ENCODE data around the gene HS3ST2. TPM values are rescaled to one million over a fixed set of nuclear protein-coding genes. Genes with fewer than 3 reads are reported as not detected.

The HS3ST2 gene
- total and polyA plus RNA-seq, 2 of the 8 experiments (the other 6 are each of a cell fraction or from before 2014, with no cell fraction given) = 1.7 to 3.7 TPM

GRCh38 chr16:22813223-22813947 lies 577 bp upstream of the HS3ST2 start (continued):
- TF ChIP-seq KDM4A (IDR thresholded peaks at IDR 0.05; ENCODE audit: low read depth, low read length, severe bottlenecking) (no peak), KDM1A (IDR thresholded peaks at IDR 0.05; ENCODE audit: borderline replicate concordance, low read length) (no peak), SP4 (IDR thresholded peaks at IDR 0.05; ENCODE audit: low read length) (no peak), HDAC2 (IDR thresholded peaks at IDR 0.05; ENCODE audit: borderline replicate concordance in 1 of 2, low read depth in 2 of 2, low read length in 2 of 2) (peak in 1 of 2 experiments; percentile 85; a peak in 2 of 4 replicates), CHD1 (IDR thresholded peaks at IDR 0.05; ENCODE audit: low read depth, low read length) (no peak), BACH1 (IDR thresholded peaks at IDR 0.05; ENCODE audit: low read length) (no peak), BRCA1 (IDR thresholded peaks at IDR 0.05; ENCODE audit: low read depth, low read length) (no peak), TCF12 (IDR thresholded peaks at IDR 0.05; ENCODE audit: low read depth, low read length) (no peak), POLR2AphosphoS5 (IDR thresholded peaks at IDR 0.05; ENCODE audit: low read depth, low read length) (no peak), EGR1 (IDR thresholded peaks at IDR 0.05; ENCODE audit: borderline replicate concordance, low read depth, low read length) (no peak), RNF2 (IDR thresholded peaks at IDR 0.05; ENCODE audit: borderline replicate concordance, low read depth, low read length, missing control alignments, poor library complexity, severe bottlenecking) (peak; percentile 34), SIRT6 (IDR thresholded peaks at IDR 0.05; ENCODE audit: low read length) (no peak), RXRA (IDR thresholded peaks at IDR 0.05; ENCODE audit: insufficient read depth, low read depth, low read length) (no peak), POU5F1 (IDR thresholded peaks at IDR 0.05; ENCODE audit: low read depth, low read length) (no peak), CHD2 (IDR thresholded peaks at IDR 0.05; ENCODE audit: low read length) (no peak), MAFK (IDR thresholded peaks at IDR 0.05; ENCODE audit: low read depth, low read length) (no peak), YY1 (IDR thresholded peaks at IDR 0.05; ENCODE audit: low read depth, low read length) (peak; percentile 23; the same call in 1 of the 2 replicates), JUND (IDR thresholded peaks at IDR 0.05; ENCODE audit: low read length) (no peak), SP2 (IDR thresholded peaks at IDR 0.05; ENCODE audit: low read length) (no peak), CTBP2 (IDR thresholded peaks at IDR 0.05; ENCODE audit: borderline replicate concordance, insufficient read depth, insufficient read length, low read length) (no peak), PHF8 (conservative IDR thresholded peaks at IDR 0.05; ENCODE audit: low read depth, low read length) (0 out of 2 replicates have a peak, but pooled peaks have one; percentile 22), SAP30 (IDR thresholded peaks at IDR 0.05; ENCODE audit: insufficient read depth, insufficient replicate concordance, low read length) (peak; percentile 88), GABPA (IDR thresholded peaks at IDR 0.05; ENCODE audit: borderline replicate concordance, insufficient read depth, low read length) (0 out of 2 replicates have a peak, but pooled peaks have one; percentile 62), RAD21 (IDR thresholded peaks at IDR 0.05 in 1 of 2, conservative IDR thresholded peaks at IDR 0.05 in 1 of 2; ENCODE audit: low read depth in 2 of 2, low read length in 2 of 2) (peak; percentile 65 to 86), POLR2A (IDR thresholded peaks at IDR 0.05; ENCODE audit: control extremely low read depth in 1 of 2, low read depth in 2 of 2, low read length in 2 of 2) (no peak)
